OCI-LY7 (cell line): ENCODE measurements around the gene DDAH1. TPM values are rescaled to one million over a fixed set of nuclear protein-coding genes. Genes with fewer than 3 reads are reported as not detected.
"Not testable (repeated sequence)": the region's sequence is repeated elsewhere in the genome, so short reads cannot be mapped to it uniquely, and the experiment has no call there.

Experiments used
- BruUV-seq: library from RNA; stranded (reverse); fragments of 400-500 nt; replicated peaks from 2 replicates; lab custom pipeline; 2021; lab: Mats Ljungman, UMichigan
- CTCF ChIA-PET: fragments of 300-600 bp; sonication (Branson Sonifier 250); formaldehyde crosslinking; loops from one replicate; lab custom pipeline; 2022; ENCODE audit warnings: antibody characterized with exemption; ENCODE audit not compliant: unreplicated experiment; lab: Charles Lee
- POLR2A ChIA-PET: fragments of 300-600 bp; sonication (Branson Sonifier 250); formaldehyde crosslinking; loops from one replicate; lab custom pipeline; 2022; ENCODE audit warnings: antibody characterized with exemption; lab: Charles Lee
- DNase-seq: peaks from one replicate; pipeline ENCODE4 v3.0.0-alpha.2; 2015; ENCODE audit warnings: low spot score
- H2AFZ ChIP-seq: fragments of 200-600 bp; sonication (generic), shearing (Covaris generic); 2 replicates; pipeline ENCODE4 v1.6.1; 2014; ENCODE audit warnings: mild to moderate bottlenecking, antibody characterized with exemption, low read length, moderate library complexity
- H3K27ac ChIP-seq: fragments of 200-600 bp; sonication (generic); 2 replicates; pipeline ENCODE4 v1.5.1; 2014; ENCODE audit warnings: mixed run types, low read depth, mild to moderate bottlenecking, moderate library complexity, low read length, inconsistent platforms; ENCODE audit not compliant: poor library complexity, severe bottlenecking
- H3K36me3 ChIP-seq: fragments of 200-600 bp; sonication (generic); 2 replicates; pipeline ENCODE4 v1.6.1; 2014; ENCODE audit warnings: mild to moderate bottlenecking, antibody characterized with exemption, low read length, moderate library complexity, mixed read lengths; ENCODE audit not compliant: insufficient read depth
- H3K4me1 ChIP-seq: fragments of 200-600 bp; sonication (generic); 2 replicates; pipeline ENCODE4 v1.5.1; 2014; ENCODE audit warnings: mild to moderate bottlenecking, low read length; ENCODE audit not compliant: insufficient read depth, poor library complexity, severe bottlenecking
- H3K4me2 ChIP-seq: fragments of 200-600 bp; sonication (generic); 2 replicates; pipeline ENCODE4 v1.6.1; 2014; ENCODE audit warnings: mild to moderate bottlenecking, low read length
- H3K4me3 ChIP-seq: fragments of 200-600 bp; sonication (generic); 2 replicates; pipeline ENCODE4 v1.5.1; 2014; ENCODE audit warnings: mild to moderate bottlenecking, low read depth, low read length; ENCODE audit not compliant: poor library complexity, severe bottlenecking
- H3K79me2 ChIP-seq: fragments of 200-600 bp; sonication (generic); 2 replicates; pipeline ENCODE4 v1.6.1; 2016; ENCODE audit warnings: low read depth, mild to moderate bottlenecking, low read length, moderate library complexity, mixed read lengths; ENCODE audit not compliant: insufficient read depth
- H3K9me2 ChIP-seq: fragments of 200-600 bp; sonication (generic); 2 replicates; pipeline ENCODE4 v1.6.1; 2016; ENCODE audit warnings: mild to moderate bottlenecking, low read length, mixed read lengths; ENCODE audit not compliant: insufficient read depth
- H3K9me3 ChIP-seq: fragments of 200-600 bp; sonication (generic); 2 replicates; pipeline ENCODE4 v1.6.1; 2014; ENCODE audit warnings: mild to moderate bottlenecking, mixed run types, low read length, mixed read lengths
- H4K20me1 ChIP-seq: fragments of 200-600 bp; sonication (generic); 2 replicates; pipeline ENCODE4 v1.6.1; 2014; ENCODE audit warnings: mild to moderate bottlenecking, antibody characterized with exemption, low read length, moderate library complexity, mixed read lengths; ENCODE audit not compliant: insufficient read depth
- CTCF ChIP-seq: fragments of 200-600 bp; sonication (generic); conservative IDR thresholded peaks from 2 replicates; pipeline ENCODE4 v1.5.1; 2014; ENCODE audit warnings: mild to moderate bottlenecking, antibody characterized with exemption, low read length, moderate library complexity, mixed read lengths
- EZH2phosphoT487 ChIP-seq: fragments of 200-600 bp; sonication (generic); IDR thresholded peaks from 2 replicates; pipeline ENCODE4 v1.6.1; 2018; ENCODE audit warnings: low read depth, borderline replicate concordance, mild to moderate bottlenecking, mixed run types, antibody characterized with exemption, low read length, moderate library complexity, mixed read lengths
- intact Hi-C: fragments of 100-400 bp; cut with micrococcal nuclease; formaldehyde crosslinking; loops from one replicate; pipeline ENCODE4 v1.10.0; 2022; ENCODE audit not compliant: unreplicated experiment
- total RNA-seq, 2 experiments: library from RNA; depleted of rRNA in 1 of 2; stranded (reverse); fragments of >200 nt in 1 of 2; shearing (Covaris generic) in 1 of 2; gene quantifications; 2 replicates each; pipeline ENCODE4 v1.2.3, GENCODE V29; 2014 to 2022

DDAH1 gene
- total RNA-seq, 2 experiments from 2014 or later = not detected

- Histone ChIP-seq H4K20me1 (no peaks in the 10 kb centered on the region), H3K9me2 (no peaks in the 10 kb centered on the region), H3K4me3 (no peak overlapping the region), H2AFZ (no peak overlapping the region), H3K27ac (no peak overlapping the region), H3K36me3 (no peaks in the 10 kb centered on the region), H3K9me3 (no peaks in the 10 kb centered on the region), H3K4me1 (no peaks in the 10 kb centered on the region), H3K79me2 (no peaks in the 10 kb centered on the region), H3K4me2 (no peak overlapping the region)
- intact Hi-C loops = no loop called here
- ChIA-PET POLR2A (interaction anchor here (0.7 kb wide), 1 partner anchor 22 kb away, joined by 6 read pairs; no protein-coding TSS in a partner anchor), CTCF (no interaction called here)
- TF ChIP-seq EZH2phosphoT487 (no peak), CTCF (no peak)
- DNase-seq = no peak
- no TSS peak for BruUV-seq
Measured at GRCh38 chr1:85351202-85351828, 113.6 kb downstream of the DDAH1 start.

- Histone ChIP-seq H3K79me2 (no peaks in the 10 kb centered on the region), H3K9me2 (no peaks in the 10 kb centered on the region), H2AFZ (no peak overlapping the region), H4K20me1 (no peaks in the 10 kb centered on the region), H3K4me1 (no peaks in the 10 kb centered on the region), H3K27ac (no peak overlapping the region), H3K4me3 (no peak overlapping the region), H3K9me3 (no peaks in the 10 kb centered on the region), H3K36me3 (no peaks in the 10 kb centered on the region), H3K4me2 (no peak overlapping the region)
- TF ChIP-seq CTCF (no peak), EZH2phosphoT487 (no peak)
- intact Hi-C loops = no loop called here
- no TSS peak for BruUV-seq
- ChIA-PET CTCF (no interaction called here), POLR2A (interaction anchor here (0.5 kb wide), 2 partner anchors 22 to 443 kb away, joined by 3 read pairs; no protein-coding TSS in a partner anchor)
- no peak for DNase-seq
Measured at GRCh38 chr1:85349224-85349623, 115.7 kb downstream of the DDAH1 start.

GRCh38 chr1:85347908-85348307, 117.1 kb downstream of the DDAH1 start:
- Histone ChIP-seq H4K20me1 (no peaks in the 10 kb centered on the region), H3K4me3 (no peak overlapping the region), H3K4me2 (no peak overlapping the region), H3K79me2 (no peaks in the 10 kb centered on the region), H3K4me1 (no peaks in the 10 kb centered on the region), H3K36me3 (no peaks in the 10 kb centered on the region), H3K9me3 (no peaks in the 10 kb centered on the region), H2AFZ (no peak overlapping the region), H3K27ac (no peak overlapping the region), H3K9me2 (no peaks in the 10 kb centered on the region)
- POLR2A ChIA-PET = interaction anchor here (0.7 kb wide), 1 partner anchor 193 kb away, joined by 3 read pairs; no protein-coding TSS in a partner anchor
- TF ChIP-seq CTCF = no peak
- TF ChIP-seq EZH2phosphoT487 = no peak
- intact Hi-C loops = no loop called here
- CTCF ChIA-PET = no interaction called here
- DNase-seq = no peak
- BruUV-seq = no TSS peak

GRCh38 chr1:85347275-85347674, 117.7 kb downstream of the DDAH1 start:
- DNase-seq, BruUV-seq, H2AFZ ChIP-seq, H3K4me3 ChIP-seq, CTCF ChIA-PET, POLR2A ChIA-PET, H3K27ac ChIP-seq, H3K9me2 ChIP-seq, H3K79me2 ChIP-seq, H4K20me1 ChIP-seq, intact Hi-C loops, H3K4me2 ChIP-seq, H3K4me1 ChIP-seq, H3K9me3 ChIP-seq, H3K36me3 ChIP-seq: not testable (repeated sequence)
